Neural crest cell (in vitro differentiated cells): Measurements from ENCODE around the gene GMPR. TPM values are rescaled to one million over a fixed set of nuclear protein-coding genes. Genes with fewer than 3 reads are reported as not detected.

Experiments
- DNase-seq: peaks from one replicate; pipeline ENCODE4 v3.0.0; 2021; ENCODE audit warnings: low read depth, mixed read lengths, low spot score
- H3K27ac Mint-ChIP-seq: one replicate; pipeline ENCODE4 v1.8.0; 2021; ENCODE audit warnings: mild to moderate bottlenecking, mixed read lengths; ENCODE audit not compliant: unreplicated experiment
- H3K27me3 Mint-ChIP-seq: 2 replicates; pipeline ENCODE4 v1.8.0; 2021; ENCODE audit warnings: low read depth, mild to moderate bottlenecking, mixed read lengths
- H3K36me3 Mint-ChIP-seq: 2 replicates; pipeline ENCODE4 v1.8.0; 2021; ENCODE audit warnings: low read depth, mild to moderate bottlenecking, mixed read lengths
- H3K4me1 Mint-ChIP-seq: 2 replicates; pipeline ENCODE4 v1.8.0; 2021; ENCODE audit warnings: mixed read lengths
- H3K4me3 Mint-ChIP-seq: one replicate; pipeline ENCODE4 v1.8.0; 2021; ENCODE audit warnings: mild to moderate bottlenecking, mixed read lengths
- H3K9me3 Mint-ChIP-seq: 2 replicates; pipeline ENCODE4 v1.8.0; 2021; ENCODE audit warnings: mixed read lengths
- total RNA-seq: library from RNA; stranded (reverse); gene quantifications from 2 replicates; pipeline ENCODE4 v1.2.1, GENCODE V29; 2021
- TF ChIP-seq, protein P1 (sequence below): fragments of 200-600 bp; sonication (generic); conservative IDR thresholded peaks from 2 replicates; pipeline ENCODE4 v1.5.0; 2021; ENCODE audit warnings: antibody characterized with exemption, mild to moderate bottlenecking

The GMPR gene
- total RNA-seq, 1 donor from 2014 or later, result 0.16 TPM

DNA sequence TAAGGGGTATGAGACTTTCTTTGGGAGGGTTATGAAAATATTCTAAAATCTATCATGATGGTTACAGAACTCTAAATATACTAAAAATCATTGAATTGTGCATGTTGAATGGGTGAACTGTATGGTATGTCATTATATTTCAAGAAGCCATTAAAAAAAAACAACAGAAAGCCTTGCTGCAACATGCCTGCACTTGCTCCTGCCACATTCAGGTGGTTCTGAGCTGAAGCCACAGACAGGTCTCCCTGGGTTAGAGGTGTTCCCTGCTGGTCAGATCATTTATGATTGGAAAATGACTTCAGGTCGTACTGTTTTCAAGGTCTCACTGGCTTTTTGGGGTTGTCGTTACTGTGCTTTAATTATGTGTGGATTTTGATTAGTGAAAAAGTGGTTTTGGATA, 13.3 kb downstream of the GMPR start:
- no peak overlapping the region for H3K27ac Mint-ChIP-seq
- no peaks in the 10 kb centered on the region for H3K36me3 Mint-ChIP-seq
- TF ChIP-seq, protein P1, sequence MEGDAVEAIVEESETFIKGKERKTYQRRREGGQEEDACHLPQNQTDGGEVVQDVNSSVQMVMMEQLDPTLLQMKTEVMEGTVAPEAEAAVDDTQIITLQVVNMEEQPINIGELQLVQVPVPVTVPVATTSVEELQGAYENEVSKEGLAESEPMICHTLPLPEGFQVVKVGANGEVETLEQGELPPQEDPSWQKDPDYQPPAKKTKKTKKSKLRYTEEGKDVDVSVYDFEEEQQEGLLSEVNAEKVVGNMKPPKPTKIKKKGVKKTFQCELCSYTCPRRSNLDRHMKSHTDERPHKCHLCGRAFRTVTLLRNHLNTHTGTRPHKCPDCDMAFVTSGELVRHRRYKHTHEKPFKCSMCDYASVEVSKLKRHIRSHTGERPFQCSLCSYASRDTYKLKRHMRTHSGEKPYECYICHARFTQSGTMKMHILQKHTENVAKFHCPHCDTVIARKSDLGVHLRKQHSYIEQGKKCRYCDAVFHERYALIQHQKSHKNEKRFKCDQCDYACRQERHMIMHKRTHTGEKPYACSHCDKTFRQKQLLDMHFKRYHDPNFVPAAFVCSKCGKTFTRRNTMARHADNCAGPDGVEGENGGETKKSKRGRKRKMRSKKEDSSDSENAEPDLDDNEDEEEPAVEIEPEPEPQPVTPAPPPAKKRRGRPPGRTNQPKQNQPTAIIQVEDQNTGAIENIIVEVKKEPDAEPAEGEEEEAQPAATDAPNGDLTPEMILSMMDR, result no peak
- no peak overlapping the region for H3K4me3 Mint-ChIP-seq
- no peak for DNase-seq
- H3K9me3 Mint-ChIP-seq, result no peaks in the 10 kb centered on the region
- H3K27me3 Mint-ChIP-seq, result no peaks in the 10 kb centered on the region
- peaks cover 12% of the 10 kb centered on the region for H3K4me1 Mint-ChIP-seq

DNA sequence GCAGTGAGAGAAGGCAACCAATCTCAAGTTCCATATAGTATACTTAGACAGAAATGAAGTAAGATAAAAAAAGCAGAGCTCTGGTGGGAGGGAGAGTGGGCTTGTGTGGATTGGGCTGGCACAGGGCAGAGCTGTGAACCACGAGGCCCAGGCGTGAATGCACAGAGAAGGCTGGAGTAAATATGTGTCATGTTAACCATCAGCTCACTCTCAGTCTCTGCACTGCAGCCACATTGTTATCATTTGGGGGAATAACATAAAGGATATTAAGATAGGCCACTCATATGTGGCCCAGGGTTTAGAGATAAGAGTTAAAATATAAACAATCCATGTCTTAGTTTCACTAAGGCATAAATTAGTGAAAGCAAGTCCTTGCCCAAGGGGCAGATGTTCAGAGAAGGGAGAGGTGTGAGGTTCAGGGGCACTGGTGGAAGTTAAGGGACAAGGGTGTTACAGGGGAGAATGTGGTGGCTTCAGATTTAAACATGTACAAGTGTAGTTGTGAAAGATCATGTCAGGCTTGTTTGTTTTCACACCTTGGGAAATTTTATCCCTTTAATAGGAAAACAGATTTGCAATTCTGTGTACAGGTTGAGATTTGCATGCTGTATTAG, 14.4 kb downstream of the GMPR start:
- no peak overlapping the region for H3K4me3 Mint-ChIP-seq
- H3K9me3 Mint-ChIP-seq, result peaks cover 5% of the 10 kb centered on the region
- TF ChIP-seq, protein P1, result no peak
- no peak overlapping the region for H3K27ac Mint-ChIP-seq
- H3K36me3 Mint-ChIP-seq, result no peaks in the 10 kb centered on the region
- no peak for DNase-seq
- peaks cover 13% of the 10 kb centered on the region for H3K4me1 Mint-ChIP-seq
- H3K27me3 Mint-ChIP-seq, result no peaks in the 10 kb centered on the region

DNA sequence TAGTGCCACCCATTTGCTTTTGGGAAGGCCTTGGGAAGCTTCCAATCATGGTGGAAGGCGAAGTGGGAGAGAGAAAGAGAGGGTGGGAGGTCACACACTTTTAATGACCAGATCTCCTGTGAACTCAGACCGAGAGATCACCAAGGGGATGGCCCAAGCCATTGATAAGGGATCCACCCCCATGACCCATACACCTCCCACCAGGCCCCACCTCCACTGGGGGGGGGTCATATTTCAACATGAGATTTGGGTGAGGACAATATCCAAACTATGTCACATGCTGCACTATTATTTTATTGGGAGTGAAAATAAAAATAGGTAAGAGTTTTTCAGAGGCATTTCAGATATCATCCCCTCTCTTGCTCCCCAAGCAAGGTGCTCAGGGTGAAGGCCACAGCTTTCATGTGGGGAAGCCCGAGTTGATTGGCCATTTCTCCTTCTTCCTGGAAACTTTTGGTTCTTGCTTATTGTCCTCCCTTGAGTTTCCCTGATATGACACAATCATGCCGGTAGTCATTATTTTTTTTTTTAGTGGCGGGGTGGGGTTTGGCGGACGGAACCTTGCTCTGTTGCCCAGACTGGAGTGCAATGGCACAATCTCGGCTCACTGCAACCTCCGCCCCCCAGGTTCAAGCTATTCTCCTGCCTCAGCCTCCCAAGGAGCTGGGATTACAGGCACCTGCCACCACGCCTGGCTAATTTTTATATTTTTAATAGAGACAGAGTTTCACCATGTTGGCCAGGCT, 15.2 kb downstream of the GMPR start:
- TF ChIP-seq, protein P1, result no peak
- Mint-ChIP-seq H3K9me3 (peaks cover 5% of the 10 kb centered on the region), H3K27ac (no peak overlapping the region), H3K4me3 (no peak overlapping the region), H3K27me3 (no peaks in the 10 kb centered on the region), H3K36me3 (no peaks in the 10 kb centered on the region), H3K4me1 (peaks cover 21% of the 10 kb centered on the region)
- DNase-seq, result no peak

DNA sequence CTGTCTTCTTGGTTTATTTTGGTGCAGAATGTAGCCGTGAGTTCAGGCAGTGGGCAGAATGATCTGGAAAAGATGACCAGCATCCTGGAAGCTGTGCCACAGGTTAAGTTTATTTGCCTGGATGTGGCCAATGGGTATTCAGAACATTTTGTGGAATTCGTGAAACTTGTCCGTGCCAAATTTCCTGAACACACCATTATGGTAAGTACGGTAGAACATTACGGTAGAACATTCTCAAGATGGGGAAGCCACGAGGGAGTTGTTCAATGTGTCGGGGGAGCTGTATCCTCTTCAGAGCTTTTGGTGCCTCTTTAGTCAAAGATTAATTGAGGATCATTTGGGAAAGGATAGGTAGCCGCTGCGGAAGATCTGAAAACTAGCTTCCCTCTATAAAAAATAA, 16.1 kb downstream of the GMPR start:
- Mint-ChIP-seq H3K27me3 (peaks cover 4% of the 10 kb centered on the region), H3K9me3 (peaks cover 5% of the 10 kb centered on the region), H3K4me3 (no peak overlapping the region), H3K36me3 (no peaks in the 10 kb centered on the region), H3K27ac (no peak overlapping the region), H3K4me1 (peaks cover 28% of the 10 kb centered on the region)
- TF ChIP-seq, protein P1, result no peak
- DNase-seq, result no peak

DNA sequence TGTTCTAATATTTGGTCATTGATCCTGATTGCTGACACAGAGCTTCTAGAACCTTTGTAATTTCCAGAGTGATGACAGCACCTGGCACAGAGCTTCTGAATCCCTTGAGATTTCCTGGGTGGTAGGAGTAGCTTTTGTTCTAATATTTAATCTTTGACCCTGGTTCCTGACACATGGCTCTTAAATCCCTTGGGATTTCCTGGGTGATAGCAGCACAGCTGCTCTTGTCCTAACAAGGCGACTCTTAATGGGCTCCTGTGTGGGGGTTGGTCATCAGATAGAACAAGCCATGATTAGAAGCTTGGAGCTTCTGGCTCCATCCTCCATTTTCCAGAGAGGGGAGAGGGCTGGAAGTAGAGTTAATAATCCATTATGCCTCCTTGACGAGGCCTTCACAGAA, 18.4 kb downstream of the GMPR start:
- peaks cover 4% of the 10 kb centered on the region for H3K27me3 Mint-ChIP-seq
- TF ChIP-seq, protein P1, result no peak
- H3K4me1 Mint-ChIP-seq, result peaks cover 19% of the 10 kb centered on the region
- H3K27ac Mint-ChIP-seq, result no peak overlapping the region
- H3K36me3 Mint-ChIP-seq, result no peaks in the 10 kb centered on the region
- H3K4me3 Mint-ChIP-seq, result no peak overlapping the region
- peaks cover 5% of the 10 kb centered on the region for H3K9me3 Mint-ChIP-seq
- DNase-seq, result no peak
